ENCODE measurements around the gene CLBA1.

Gene CLBA1

DNA sequence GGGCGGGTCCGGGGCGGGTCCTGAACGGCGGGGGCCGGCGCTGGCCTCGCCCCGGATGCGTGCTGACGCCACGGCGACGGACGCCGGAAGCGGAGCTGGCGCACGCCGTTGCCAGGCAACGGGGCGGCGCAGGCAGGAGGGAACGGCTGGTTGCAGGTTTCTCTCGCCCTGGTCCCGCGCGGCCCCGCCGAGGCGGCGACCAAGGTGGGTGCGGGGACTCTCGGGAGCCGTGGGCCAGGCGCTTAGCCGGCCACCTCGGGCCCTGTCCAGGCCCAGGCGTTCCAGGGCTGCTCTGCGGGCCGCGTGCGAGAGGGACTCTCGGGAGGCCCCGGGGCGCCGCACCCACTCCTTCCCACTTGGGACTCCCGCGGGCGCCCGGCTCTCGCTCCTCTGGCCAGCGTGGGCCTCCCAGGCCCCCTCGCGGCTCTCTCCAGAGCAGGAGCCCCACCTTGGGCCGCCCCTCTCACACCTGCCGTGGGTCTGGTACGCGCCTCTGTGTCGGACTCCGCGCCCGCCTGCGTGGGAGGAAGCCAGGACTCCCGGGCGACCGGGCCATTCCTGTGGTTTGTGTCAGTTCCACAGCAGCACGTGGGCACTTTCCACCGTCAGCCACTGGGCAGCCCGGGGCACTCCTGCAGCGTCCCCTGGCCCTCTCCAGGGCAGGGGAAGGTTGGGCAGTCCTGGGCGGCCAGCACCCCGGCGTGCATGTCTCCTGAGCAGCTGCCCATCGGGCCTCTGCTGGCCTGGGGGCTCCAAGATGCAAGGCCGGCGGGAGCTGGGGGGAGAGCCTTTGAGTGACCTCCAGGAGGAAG, at the start of gene CLBA1:
TSS of gene CLBA1 (plus strand) at position 114 of the 812 bp plus-strand sequence. CDS start at position 758, 644 bp downstream.
- peak; percentile 99 for DNase-seq (ENCODE audit: insufficient read length, low spot score)
- TF ChIP-seq, protein P1, sequence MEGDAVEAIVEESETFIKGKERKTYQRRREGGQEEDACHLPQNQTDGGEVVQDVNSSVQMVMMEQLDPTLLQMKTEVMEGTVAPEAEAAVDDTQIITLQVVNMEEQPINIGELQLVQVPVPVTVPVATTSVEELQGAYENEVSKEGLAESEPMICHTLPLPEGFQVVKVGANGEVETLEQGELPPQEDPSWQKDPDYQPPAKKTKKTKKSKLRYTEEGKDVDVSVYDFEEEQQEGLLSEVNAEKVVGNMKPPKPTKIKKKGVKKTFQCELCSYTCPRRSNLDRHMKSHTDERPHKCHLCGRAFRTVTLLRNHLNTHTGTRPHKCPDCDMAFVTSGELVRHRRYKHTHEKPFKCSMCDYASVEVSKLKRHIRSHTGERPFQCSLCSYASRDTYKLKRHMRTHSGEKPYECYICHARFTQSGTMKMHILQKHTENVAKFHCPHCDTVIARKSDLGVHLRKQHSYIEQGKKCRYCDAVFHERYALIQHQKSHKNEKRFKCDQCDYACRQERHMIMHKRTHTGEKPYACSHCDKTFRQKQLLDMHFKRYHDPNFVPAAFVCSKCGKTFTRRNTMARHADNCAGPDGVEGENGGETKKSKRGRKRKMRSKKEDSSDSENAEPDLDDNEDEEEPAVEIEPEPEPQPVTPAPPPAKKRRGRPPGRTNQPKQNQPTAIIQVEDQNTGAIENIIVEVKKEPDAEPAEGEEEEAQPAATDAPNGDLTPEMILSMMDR (IDR thresholded peaks at IDR 0.05; ENCODE audit: insufficient read depth, missing control alignments) = no peak
- FAIRE-seq = no peak

DNA sequence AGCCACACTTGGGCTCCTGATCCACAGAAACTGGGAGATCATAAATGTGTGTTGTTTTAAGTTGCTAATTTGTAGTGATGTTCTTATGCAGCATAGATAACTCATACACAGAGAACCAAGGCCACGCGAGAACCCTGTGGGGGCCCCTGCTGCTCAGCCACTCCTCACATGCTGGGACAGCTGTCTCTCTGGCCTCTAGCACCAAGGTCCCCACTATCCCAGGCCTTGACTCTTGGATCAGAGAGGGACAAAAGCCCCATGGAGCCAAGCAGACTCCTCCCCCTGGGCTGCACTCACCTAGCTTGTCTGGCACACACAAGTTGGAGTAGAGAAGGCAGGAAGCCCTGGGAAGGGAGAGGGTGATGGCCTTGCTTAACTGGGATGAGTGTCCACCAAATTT, 49.6 kb upstream of the CLBA1 start:
- TF ChIP-seq, protein P1 (IDR thresholded peaks at IDR 0.05; ENCODE audit: insufficient read depth, missing control alignments) = no peak
- no peak for FAIRE-seq
- peak; percentile 1 for DNase-seq (ENCODE audit: insufficient read length, low spot score)

GRCh38 chr14:104936361-104937155, 49.0 kb upstream of the CLBA1 start:
- DNase-seq (ENCODE audit: insufficient read length, low spot score) (peak; percentile 5), FAIRE-seq (no peak)
- TF ChIP-seq, protein P1 (IDR thresholded peaks at IDR 0.05; ENCODE audit: insufficient read depth, missing control alignments) = no peak

DNA sequence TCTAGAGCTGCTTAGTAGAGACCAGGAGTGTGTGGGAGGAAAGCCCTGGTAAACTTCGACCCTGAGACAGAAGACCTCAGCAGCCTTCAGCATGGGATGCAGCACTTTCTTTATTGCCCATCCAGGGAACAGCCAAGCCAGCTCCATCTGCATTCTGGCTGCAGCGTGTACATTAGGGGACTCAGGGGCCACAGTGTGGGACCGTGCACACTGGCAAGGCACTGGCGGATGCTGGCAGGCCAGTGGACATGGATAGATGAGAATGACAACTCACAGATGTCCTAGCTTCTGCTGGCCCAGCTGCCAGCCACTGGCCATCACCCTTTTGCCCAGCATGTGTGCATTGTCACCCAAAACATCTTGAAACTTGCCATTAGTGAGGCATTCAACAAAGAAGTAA, 48.4 kb upstream of the CLBA1 start:
- FAIRE-seq (no peak), DNase-seq (ENCODE audit: insufficient read length, low spot score) (no peak)
- TF ChIP-seq, protein P1 (IDR thresholded peaks at IDR 0.05; ENCODE audit: insufficient read depth, missing control alignments) = no peak

DNA sequence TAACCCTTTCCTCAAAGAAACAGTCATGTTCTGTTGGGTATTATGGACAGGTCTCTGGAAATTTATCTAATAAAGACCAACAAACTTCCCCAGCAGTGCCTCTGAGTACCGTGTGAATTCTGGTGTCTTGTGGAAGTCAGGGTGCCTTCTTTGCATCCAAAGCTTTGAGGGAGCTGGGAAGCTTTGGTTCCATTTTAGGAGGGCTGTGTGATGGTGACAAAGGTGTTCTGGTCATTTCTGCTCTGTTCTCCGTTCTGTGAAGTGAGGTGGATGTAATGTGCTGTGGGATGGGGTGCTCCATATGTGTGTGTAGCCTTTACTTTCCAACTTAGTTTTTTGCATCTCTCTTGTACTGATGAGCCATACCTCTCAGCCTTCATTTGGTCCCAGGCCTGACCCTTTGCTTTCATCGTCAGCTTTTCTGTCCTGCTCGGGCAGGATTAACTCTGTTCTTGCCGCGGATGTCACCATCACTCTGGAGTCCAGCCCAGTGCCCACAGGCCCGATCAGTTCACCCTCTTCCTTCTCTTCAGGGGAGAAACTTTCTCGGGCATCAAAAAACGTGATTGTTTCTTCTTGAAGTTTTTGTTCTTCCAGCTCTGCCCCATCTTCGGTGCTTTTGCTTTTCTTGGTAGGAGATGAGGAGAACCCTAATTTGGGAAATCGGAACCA, 47.8 kb upstream of the CLBA1 start:
- TF ChIP-seq, protein P1 (IDR thresholded peaks at IDR 0.05; ENCODE audit: insufficient read depth, missing control alignments) = no peak
- FAIRE-seq = no peak
- no peak for DNase-seq (ENCODE audit: insufficient read length, low spot score)

DNA sequence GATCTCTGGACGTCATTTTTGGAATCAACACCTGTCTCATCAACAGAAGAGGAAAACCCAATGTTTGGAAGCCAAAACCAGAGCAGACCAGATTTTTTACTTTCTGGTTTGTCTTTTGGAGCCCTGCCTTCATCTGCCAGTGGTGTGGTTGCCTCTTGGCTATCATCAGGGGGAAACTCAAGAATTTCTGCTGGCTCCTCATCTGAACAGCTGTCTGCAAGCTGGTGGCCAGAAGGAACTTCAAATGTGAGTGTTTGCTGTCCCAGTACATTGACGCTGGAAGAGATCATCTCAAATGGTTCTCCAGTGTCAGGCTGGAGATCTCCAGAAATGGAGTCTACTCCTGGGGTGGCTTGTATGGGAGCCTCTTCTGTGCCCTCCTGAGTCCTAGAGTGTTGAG, 47.2 kb upstream of the CLBA1 start:
- TF ChIP-seq, protein P1 (IDR thresholded peaks at IDR 0.05; ENCODE audit: insufficient read depth, missing control alignments) = no peak
- no peak for DNase-seq (ENCODE audit: insufficient read length, low spot score)
- no peak for FAIRE-seq

Data from D721Med (cell line).